C4-2B (cell line): Measurements from ENCODE around the gene SULT1A2.

Experiments
- ZFX ChIP-seq: fragments of 450-650 bp; IDR thresholded peaks from 2 replicates; pipeline ENCODE4 v1.6.1; 2017
- TF ChIP-seq, protein P1 (sequence below): fragments of 450-650 bp; conservative IDR thresholded peaks from 2 replicates; pipeline ENCODE4 v1.5.1; 2017; ENCODE audit warnings: mild to moderate bottlenecking

DNA sequence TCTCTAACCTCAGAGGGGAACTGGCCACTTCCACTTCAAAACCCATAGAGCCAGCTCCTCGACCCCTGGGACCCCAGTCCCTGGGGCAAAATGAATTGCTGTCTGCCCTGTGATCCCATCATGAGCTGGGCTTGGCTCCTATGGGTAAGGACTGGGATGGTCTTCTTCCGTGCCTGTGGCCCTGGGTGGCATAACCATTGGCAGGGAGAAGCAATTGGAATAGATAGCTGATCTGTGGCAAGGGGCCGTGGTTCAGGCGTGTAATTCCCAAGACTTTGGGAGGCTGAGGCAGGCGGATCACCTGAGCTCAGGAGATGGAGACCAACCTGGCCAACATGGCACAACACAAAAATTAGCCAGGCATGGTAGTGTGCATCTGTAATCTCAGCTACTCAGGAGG is 4.3 kb downstream of the SULT1A2 start:
- TF ChIP-seq, protein P1, sequence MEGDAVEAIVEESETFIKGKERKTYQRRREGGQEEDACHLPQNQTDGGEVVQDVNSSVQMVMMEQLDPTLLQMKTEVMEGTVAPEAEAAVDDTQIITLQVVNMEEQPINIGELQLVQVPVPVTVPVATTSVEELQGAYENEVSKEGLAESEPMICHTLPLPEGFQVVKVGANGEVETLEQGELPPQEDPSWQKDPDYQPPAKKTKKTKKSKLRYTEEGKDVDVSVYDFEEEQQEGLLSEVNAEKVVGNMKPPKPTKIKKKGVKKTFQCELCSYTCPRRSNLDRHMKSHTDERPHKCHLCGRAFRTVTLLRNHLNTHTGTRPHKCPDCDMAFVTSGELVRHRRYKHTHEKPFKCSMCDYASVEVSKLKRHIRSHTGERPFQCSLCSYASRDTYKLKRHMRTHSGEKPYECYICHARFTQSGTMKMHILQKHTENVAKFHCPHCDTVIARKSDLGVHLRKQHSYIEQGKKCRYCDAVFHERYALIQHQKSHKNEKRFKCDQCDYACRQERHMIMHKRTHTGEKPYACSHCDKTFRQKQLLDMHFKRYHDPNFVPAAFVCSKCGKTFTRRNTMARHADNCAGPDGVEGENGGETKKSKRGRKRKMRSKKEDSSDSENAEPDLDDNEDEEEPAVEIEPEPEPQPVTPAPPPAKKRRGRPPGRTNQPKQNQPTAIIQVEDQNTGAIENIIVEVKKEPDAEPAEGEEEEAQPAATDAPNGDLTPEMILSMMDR: no peak
- no peak for TF ChIP-seq ZFX
